SH-SY5Y (cell line): Measurements from ENCODE around the gene TSPEAR.
"Not testable (repeated sequence)": the region's sequence is repeated elsewhere in the genome, so short reads cannot be mapped to it uniquely, and the experiment has no call there.

Source experiments
- GATA2 ChIP-seq: IDR thresholded peaks from 2 replicates; pipeline ENCODE4 v1.6.1; 2011; ENCODE audit warnings: mild to moderate bottlenecking, low read depth, low read length
- GATA3 ChIP-seq: IDR thresholded peaks from 2 replicates; pipeline ENCODE4 v1.6.1; 2011; ENCODE audit warnings: low read depth, mild to moderate bottlenecking, low read length, moderate library complexity

The TSPEAR gene

GRCh38 chr21:44573630-44574456 is 137.5 kb downstream of the TSPEAR start, which contains the start of gene KRTAP10-4:
Gene KRTAP10-4, plus strand, starts transcription at chr21:44573729. Its CDS starts 30 bp downstream, at chr21:44573759.
- TF ChIP-seq GATA2, GATA3: not testable (repeated sequence)

DNA sequence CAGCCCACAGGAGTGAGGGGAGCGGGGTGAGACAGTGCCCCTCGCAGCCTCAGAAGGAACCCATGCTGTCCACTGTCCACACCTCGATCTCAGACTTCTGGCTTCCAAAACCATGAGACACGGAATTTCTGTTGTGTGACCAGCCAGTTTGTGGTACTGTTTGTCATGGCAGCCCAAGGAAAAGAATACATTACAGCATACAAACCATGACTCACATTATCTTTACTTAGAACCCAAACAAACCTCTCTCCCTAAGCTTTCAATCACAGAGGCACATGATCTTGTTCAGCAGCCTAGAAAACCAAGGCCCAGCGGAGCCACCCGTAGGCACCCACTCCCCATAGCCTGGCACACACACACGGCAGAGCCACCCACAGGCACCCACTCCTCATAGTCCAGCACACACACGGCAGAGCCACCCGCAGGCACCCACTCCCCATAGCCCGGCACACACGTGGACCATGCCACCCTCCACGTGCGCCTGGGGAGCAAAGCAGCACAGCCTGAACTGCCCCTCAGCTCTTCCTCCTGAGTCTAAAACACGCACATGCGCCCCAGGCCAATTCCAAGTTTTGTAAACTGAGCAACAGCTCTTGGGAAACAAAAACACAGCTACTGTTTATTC is 138.3 kb downstream of the TSPEAR start:
- no peak for TF ChIP-seq GATA3
- no peak for TF ChIP-seq GATA2

DNA sequence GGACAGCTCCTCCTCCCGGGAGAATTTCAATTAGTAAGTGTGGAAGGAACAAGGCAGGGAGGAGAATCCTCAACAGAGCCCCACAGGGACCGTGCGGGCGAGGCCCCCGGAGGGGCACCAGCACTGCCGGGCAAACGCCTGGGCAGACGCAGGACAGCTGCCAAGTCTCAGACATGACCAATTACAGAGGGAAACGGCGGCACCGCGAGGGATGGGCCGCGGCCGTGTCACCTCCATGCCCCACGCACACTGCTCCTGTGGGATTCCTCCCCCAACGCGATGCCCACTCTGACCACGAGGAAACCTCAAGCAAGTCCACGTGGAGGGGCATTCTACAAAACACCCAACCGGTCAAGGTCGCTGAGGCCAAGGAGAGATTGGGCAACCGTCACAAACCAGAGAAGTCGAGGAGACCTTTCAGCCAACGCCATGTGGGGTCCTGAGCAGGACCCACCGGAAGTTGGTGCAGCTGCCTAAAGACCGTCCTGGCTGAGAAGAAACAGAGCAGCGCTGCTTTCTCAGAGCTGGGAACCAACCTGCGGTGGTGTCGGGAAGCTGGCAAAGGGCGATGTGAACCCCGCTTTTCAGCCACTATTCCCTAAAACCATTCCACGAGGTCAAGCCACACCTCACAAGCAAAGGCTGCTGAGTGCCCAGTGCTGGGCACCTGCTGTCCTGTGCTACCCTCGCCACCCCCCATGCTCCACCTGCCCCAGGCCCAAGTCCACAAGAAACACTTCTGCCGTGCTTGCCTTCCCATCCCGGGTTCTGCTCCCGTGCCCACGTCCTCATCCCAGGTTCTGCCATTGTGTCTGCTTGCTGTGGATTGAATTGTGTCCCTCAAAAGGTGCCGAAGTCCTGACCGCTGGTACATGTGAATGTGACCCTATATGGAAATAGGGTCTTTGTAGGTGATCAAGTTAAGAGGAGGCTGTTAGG is 139.3 kb downstream of the TSPEAR start:
- no peak for TF ChIP-seq GATA2
- TF ChIP-seq GATA3, result no peak

DNA sequence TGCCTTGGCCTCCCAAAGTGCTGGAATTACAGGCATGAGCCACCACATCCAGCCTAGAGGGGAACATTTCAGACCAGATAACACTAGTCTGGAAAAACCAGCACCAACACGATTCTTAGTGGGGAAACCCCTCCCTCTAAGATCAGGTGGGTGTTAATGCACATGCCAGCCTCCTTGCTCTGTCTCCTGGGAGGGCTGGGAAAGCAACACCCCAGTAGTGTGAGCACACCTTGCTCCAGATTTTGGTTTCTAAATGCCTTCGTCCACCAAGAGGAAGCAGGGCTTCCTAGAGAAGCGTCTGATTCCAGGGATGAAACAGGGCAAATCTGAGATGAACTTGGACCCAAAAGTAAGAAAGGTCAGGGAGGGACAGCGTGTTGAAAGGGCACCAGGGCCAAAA is 140.1 kb downstream of the TSPEAR start:
- no peak for TF ChIP-seq GATA2
- TF ChIP-seq GATA3, result no peak

DNA sequence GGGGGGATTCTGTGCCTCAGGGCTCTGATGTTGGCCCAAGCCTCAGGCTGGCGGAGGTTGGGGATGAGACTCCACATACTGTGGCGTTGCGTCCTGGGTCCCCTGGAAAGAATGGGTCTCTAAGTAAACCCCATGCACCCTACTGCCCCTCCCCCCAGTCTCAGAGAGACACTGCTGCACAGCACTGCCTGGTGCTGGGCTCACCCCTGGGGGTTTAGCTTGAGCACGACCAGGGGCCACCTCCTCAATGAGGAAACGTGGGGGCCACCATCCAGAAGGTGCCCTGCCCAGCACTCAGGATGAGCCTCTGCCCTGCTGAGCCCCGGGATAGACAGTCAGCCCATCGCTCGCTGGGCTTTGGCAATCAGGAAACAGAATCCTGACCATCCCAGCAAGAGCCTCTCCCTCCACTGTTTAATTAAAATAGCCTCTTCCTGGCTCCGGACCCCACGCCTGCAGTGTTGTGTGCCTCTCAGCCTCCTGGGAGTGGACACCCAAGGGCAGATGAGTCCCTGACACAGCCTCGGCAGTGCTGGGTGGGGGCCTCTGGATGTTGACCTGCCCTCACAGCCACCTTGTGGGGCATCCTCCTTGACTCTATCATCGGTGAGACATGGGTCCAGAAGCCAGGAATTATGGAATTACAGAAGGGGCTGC is 141.4 kb downstream of the TSPEAR start:
- TF ChIP-seq GATA3 (no peak), GATA2 (no peak)

- TF ChIP-seq GATA3, result no peak
- TF ChIP-seq GATA2, result no peak
These were observed 142.5 kb downstream of the TSPEAR start for GRCh38 chr21:44568667-44569556.

- no peak for TF ChIP-seq GATA3
- TF ChIP-seq GATA2, result no peak
These were observed 143.1 kb downstream of the TSPEAR start for GRCh38 chr21:44568261-44568660.

GRCh38 chr21:44567481-44568171 is 143.7 kb downstream of the TSPEAR start:
- TF ChIP-seq GATA2, result no peak
- no peak for TF ChIP-seq GATA3

- no peak for TF ChIP-seq GATA2
- TF ChIP-seq GATA3, result no peak
These were observed 145.0 kb downstream of the TSPEAR start for GRCh38 chr21:44566403-44566802.

GRCh38 chr21:44564886-44565598 is 146.3 kb downstream of the TSPEAR start:
- TF ChIP-seq GATA3 (no peak), GATA2 (no peak)

GRCh38 chr21:44564099-44564498 is 147.3 kb downstream of the TSPEAR start:
- TF ChIP-seq GATA3 (no peak), GATA2 (no peak)
